HAP-1 (cell line): ENCODE results near the gene SAMD14.
A peak's percentile ranks its signal among the peaks of the same experiment; 100 is the strongest.

Experiments used
- DNase-seq, 2 experiments: peaks; one replicate each; pipeline ENCODE4 v3.0.0-alpha.2; 2016 to 2020; ENCODE audit warnings: low spot score in 2 of 2
- H3K27me3 ChIP-seq: fragments of 250-450 bp; sonication (Bioruptor Pico); 2 replicates; pipeline ENCODE4 v1.5.1; 2020; ENCODE audit warnings: low read depth, mild to moderate bottlenecking, moderate library complexity
- H3K36me3 ChIP-seq: fragments of 250-450 bp; sonication (Bioruptor Pico); replicated peaks from 2 replicates; pipeline ENCODE4 v1.5.1; 2020; ENCODE audit warnings: mild to moderate bottlenecking
- H3K4me1 ChIP-seq: fragments of 250-450 bp; sonication (Bioruptor Pico); 2 replicates; pipeline ENCODE4 v1.5.1; 2020; ENCODE audit warnings: mild to moderate bottlenecking
- H3K4me3 ChIP-seq: fragments of 250-450 bp; sonication (Bioruptor Pico); 2 replicates; pipeline ENCODE4 v1.5.1; 2020; ENCODE audit warnings: mild to moderate bottlenecking, moderate library complexity
- H3K9me3 ChIP-seq: fragments of 250-450 bp; sonication (Bioruptor Pico); 2 replicates; pipeline ENCODE4 v1.5.1; 2020; ENCODE audit warnings: mild to moderate bottlenecking, moderate library complexity
- in situ Hi-C: fragments of 300-500 bp; cut with MboI; formaldehyde crosslinking; loops from 3 replicates; pipeline ENCODE4 v1.14.3; 2020; ENCODE audit warnings: low sequenced_read_pairs, inconsistent platforms, mixed read lengths

SAMD14 gene

DNA sequence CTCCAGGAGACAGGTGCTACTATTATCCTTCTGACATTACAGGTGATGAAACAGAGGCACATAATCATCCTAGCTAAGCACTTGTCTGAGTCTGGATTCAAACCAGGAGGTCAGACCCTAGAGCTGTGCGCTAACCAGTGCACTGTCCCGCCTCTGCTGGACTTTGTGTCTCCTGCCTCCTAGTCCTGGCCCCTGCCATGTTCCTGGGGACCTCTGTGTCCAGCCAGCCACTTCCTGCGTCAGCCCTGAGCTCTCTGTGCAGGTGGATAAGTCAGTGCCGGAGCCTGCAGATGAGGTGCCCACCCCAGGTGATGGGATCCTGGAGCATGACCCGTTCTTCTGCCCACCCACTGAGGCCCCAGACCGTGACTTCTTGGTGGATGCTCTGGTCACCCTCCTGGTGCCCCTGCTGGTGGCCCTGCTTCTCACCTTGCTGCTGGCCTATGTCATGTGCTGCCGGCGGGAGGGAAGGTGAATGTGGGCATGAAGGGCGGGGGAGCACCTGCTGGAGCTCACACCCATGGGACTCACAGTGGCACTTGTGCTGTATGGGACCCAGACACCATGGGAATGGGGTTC is 40.0 kb upstream of the SAMD14 start:
- DNase-seq = no peak
- Histone ChIP-seq H3K36me3 (no peaks in the 10 kb centered on the region), H3K4me3 (no peak overlapping the region), H3K27me3 (no peaks in the 10 kb centered on the region), H3K4me1 (no peaks in the 10 kb centered on the region), H3K9me3 (no peaks in the 10 kb centered on the region)
- in situ Hi-C loops = no loop called here

- Histone ChIP-seq H3K27me3 (no peaks in the 10 kb centered on the region), H3K36me3 (no peaks in the 10 kb centered on the region), H3K9me3 (no peaks in the 10 kb centered on the region), H3K4me3 (no peak overlapping the region), H3K4me1 (no peaks in the 10 kb centered on the region)
- peak; percentile 37 to 77 for DNase-seq
- in situ Hi-C loops = no loop called here
These were observed 39.3 kb upstream of the SAMD14 start for GRCh38 chr17:50169121-50169764.

GRCh38 chr17:50168319-50168718 is 38.4 kb upstream of the SAMD14 start:
- Histone ChIP-seq H3K9me3 (no peaks in the 10 kb centered on the region), H3K36me3 (no peaks in the 10 kb centered on the region), H3K27me3 (no peaks in the 10 kb centered on the region), H3K4me1 (no peaks in the 10 kb centered on the region), H3K4me3 (no peak overlapping the region)
- no peak for DNase-seq
- in situ Hi-C loops = no loop called here

DNA sequence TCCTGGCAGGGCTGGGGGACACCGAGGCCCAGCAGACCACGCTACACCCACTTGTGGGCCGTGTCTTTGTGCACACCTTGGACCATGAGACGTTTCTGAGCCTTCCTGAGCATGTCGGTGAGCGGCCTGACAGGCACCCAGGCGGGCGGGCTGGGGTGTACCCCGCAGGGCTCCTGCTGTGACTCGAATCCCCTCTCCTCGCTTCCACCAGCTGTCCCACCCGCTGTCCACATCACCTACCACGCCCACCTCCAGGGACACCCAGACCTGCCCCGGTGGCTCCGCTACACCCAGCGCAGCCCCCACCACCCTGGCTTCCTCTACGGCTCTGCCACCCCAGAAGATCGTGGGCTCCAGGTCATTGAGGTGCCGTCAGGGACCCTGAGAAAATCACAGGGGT is 37.4 kb upstream of the SAMD14 start:
- no peak for DNase-seq
- Histone ChIP-seq H3K4me3 (no peak overlapping the region), H3K4me1 (no peaks in the 10 kb centered on the region), H3K36me3 (no peaks in the 10 kb centered on the region), H3K9me3 (no peaks in the 10 kb centered on the region), H3K27me3 (no peaks in the 10 kb centered on the region)
- in situ Hi-C loops = no loop called here

DNA sequence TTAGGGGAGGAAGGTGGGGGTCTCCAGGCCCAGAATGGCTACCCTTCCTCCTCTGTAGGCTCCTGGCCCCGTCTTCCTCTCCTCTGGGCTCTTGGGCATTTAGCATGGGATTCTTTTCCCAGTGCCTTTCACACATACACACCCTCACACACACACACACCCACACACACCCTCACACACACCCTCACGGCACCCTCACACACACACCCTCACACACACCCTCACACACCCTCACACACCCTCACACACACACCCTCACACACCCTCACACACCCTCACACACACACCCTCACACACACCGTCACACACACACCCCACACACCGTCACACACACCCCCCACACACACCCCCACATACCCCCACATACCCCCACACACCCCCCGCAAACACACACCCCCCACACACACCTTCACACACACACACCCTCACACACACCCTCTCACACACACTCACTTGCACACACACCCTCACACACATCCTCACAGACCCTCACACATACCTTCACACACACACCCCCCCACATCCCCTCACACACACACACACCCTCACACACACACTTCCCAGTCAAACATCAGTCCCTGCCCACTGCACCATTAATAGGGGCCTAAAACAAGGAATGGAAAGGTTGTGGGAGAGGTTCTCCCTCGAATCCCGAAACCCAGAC is 36.7 kb upstream of the SAMD14 start:
- in situ Hi-C loops = no loop called here
- DNase-seq = no peak
- no peaks in the 10 kb centered on the region for H3K9me3 ChIP-seq
- no peak overlapping the region for H3K4me3 ChIP-seq
- peaks cover 3% of the 10 kb centered on the region; the same call in 1 of the 2 replicates for H3K4me1 ChIP-seq
- no peaks in the 10 kb centered on the region for H3K27me3 ChIP-seq
- no peaks in the 10 kb centered on the region for H3K36me3 ChIP-seq

DNA sequence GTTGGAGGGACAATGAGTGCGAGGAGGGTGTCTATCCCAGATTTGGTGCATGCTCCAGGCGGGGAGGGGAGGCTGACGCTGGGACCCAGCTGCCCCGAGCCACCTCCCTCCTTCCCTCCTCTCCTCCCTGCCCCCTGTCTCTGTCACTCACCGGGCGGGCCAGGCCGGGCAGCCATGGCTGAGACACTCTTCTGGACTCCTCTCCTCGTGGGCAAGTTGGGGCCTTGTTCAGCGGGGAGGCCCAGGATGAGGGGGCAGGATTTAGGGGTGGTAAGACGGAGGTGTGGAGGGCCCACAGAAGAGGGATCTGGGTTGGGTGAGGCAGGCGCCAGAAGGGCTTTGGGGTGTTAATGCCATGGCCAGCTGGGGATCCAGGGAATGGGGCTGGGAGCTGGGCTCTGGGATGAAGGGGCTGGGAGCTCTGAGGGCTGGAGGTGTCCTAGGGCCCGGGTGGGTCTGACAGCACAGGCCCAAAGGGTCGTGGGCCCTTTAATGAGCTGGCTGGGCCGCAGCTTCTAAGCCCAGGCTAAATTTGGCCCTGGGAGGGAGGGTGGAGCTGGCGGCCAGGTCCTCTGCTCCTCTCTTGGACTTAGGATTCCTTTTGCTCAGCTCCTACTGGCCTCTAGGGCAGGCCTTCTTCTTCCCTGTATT is 36.0 kb upstream of the SAMD14 start, which contains the start of gene SGCA:
Gene SGCA, plus strand, starts transcription at position 139 of the 651 bp plus-strand sequence. Its CDS starts 36 bp downstream, at position 175.
- no peaks in the 10 kb centered on the region for H3K36me3 ChIP-seq
- H3K4me3 ChIP-seq = no peak within 1 kb of the TSS
- in situ Hi-C loops = no loop called here
- no peaks in the 10 kb centered on the region for H3K27me3 ChIP-seq
- DNase-seq = no peak
- peaks cover 6% of the 10 kb centered on the region; the same call in 1 of the 2 replicates for H3K4me1 ChIP-seq
- H3K9me3 ChIP-seq = no peaks in the 10 kb centered on the region

DNA sequence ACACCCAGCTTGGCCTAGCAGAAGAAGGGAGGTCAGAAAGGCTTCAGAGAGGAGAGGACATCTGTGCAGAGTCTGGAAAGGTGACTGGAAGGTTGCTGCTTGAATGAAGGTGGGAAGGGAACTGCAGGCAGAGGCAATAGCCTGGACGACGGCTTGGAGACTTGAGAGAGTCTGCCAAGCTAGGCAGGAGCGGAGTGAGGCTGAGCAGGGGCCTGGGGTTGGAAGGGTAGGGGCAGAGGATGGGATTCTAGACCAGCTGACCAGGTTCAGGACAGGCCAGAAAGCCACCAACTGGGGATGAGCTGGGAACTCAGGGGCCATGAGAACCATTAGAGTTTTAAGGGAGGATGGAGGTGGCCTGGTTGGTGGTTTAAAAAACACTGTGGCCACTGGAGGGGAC is 35.5 kb upstream of the SAMD14 start:
- no peaks in the 10 kb centered on the region for H3K36me3 ChIP-seq
- no peaks in the 10 kb centered on the region for H3K27me3 ChIP-seq
- no peaks in the 10 kb centered on the region for H3K9me3 ChIP-seq
- in situ Hi-C loops = no loop called here
- peaks cover 8% of the 10 kb centered on the region; the same call in 1 of the 2 replicates for H3K4me1 ChIP-seq
- no peak for DNase-seq
- H3K4me3 ChIP-seq = no peak overlapping the region

DNA sequence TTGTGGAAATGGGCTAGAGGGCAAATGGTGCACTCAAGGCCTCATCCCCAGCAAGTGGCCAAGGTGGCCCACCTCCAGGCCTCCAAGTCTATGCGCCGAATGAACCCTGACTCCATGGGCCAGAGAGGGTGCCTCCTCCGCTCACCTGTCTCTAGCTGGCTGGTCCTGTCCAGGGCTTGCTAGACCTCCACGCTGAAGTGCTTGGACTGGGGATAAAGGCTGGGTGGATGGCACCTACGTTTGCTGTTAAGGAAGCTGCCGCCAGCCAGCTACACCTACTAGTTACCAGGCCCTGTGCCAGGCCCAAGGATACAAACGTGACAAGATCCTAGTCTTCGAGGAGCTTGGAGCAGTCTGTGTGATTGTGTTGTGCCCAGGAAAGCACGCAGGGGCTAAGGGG is 35.1 kb upstream of the SAMD14 start:
- Histone ChIP-seq H3K4me3 (no peak overlapping the region), H3K4me1 (peaks cover 8% of the 10 kb centered on the region; the same call in 1 of the 2 replicates), H3K9me3 (no peaks in the 10 kb centered on the region), H3K36me3 (no peaks in the 10 kb centered on the region), H3K27me3 (no peaks in the 10 kb centered on the region)
- no peak for DNase-seq
- in situ Hi-C loops = no loop called here

DNA sequence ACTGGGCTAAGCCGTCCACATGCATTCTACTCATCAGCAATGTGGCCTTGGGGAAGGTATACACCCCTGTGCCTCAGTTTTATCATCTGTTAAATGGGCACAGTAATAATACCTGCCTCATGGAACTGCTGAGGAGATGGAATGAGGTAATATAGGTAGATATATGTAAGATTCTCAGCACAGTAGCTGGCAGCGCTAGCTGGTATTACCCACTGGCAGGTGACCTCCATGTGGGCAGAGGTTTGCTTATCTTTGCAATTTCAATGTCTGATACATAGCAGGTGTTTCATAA is 34.7 kb upstream of the SAMD14 start:
- Histone ChIP-seq H3K4me1 (peaks cover 8% of the 10 kb centered on the region; the same call in 1 of the 2 replicates), H3K36me3 (no peaks in the 10 kb centered on the region), H3K27me3 (no peaks in the 10 kb centered on the region), H3K9me3 (no peaks in the 10 kb centered on the region), H3K4me3 (no peak overlapping the region)
- no peak for DNase-seq
- in situ Hi-C loops = no loop called here

DNA sequence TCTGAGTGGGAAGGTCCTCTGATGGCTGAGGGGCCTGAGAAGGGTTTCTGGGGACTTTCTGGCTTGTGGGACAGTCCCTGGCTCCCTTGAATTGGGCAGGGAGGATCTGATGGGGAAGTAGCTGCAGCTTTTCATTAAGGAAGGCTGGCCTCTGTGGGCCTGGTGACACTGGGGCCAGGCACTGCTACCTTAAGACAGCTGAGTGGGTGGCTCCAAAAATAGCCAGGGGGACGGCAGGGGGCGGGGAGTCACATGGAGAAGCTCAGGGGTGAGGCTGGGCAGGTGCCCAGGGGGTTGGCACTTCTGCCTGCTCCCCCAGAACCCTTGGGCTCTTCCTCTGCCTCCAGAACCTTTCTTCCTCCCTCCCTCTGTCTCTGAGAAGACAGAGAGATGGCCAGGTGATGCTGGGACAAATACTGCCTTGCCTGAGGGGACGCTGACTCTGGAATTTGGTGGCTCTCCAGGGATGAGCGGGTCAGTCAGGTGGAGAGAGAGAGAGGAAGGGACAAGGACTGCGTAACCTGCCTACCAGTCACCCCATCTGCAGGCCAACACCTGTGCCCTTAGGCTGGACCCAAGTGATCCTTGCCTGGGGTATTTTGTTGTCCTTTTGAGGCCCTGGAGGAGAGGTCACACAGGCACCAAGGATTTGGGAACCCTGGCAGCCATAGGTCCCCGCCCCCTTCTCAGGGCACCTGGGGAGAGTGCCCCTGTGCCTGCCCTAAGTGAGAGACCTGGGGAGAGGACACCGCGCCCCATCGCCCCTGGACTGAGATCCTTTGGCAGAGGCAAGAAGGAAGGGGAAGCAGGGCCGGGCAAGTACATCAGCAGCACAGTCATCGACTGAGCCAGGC is 34.1 kb upstream of the SAMD14 start:
- in situ Hi-C loops = no loop called here
- H3K9me3 ChIP-seq = no peaks in the 10 kb centered on the region
- H3K4me3 ChIP-seq = no peak overlapping the region
- no peaks in the 10 kb centered on the region for H3K27me3 ChIP-seq
- H3K36me3 ChIP-seq = no peaks in the 10 kb centered on the region
- DNase-seq = no peak
- peaks cover 8% of the 10 kb centered on the region; the same call in 1 of the 2 replicates for H3K4me1 ChIP-seq

- Histone ChIP-seq H3K36me3 (no peaks in the 10 kb centered on the region), H3K4me3 (no peak overlapping the region), H3K4me1 (peaks cover 8% of the 10 kb centered on the region; the same call in 1 of the 2 replicates), H3K9me3 (no peaks in the 10 kb centered on the region), H3K27me3 (no peaks in the 10 kb centered on the region)
- DNase-seq = no peak
- in situ Hi-C loops = no loop called here
These were observed 32.7 kb upstream of the SAMD14 start for GRCh38 chr17:50162466-50163254.

DNA sequence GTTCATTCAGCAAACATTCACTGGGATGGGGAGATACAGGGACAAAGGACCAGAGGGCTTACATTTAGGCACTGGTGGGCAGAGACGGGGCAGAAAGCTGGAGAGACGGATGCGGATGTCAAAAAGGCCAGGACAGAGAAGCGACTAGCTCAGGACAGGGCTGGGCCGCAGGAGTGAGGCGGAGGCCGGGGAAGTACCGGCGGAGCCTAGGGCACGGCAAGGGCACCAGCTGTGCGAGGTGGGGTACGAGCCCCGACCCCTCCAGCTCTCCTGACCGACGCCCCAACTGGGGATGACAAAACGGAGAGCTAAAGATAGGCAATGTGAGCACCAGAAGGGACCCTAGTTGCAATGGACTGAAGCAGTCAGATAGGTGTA is 31.9 kb upstream of the SAMD14 start:
- Histone ChIP-seq H3K36me3 (no peaks in the 10 kb centered on the region), H3K4me3 (no peak overlapping the region), H3K27me3 (no peaks in the 10 kb centered on the region), H3K9me3 (no peaks in the 10 kb centered on the region), H3K4me1 (peaks cover 8% of the 10 kb centered on the region; the same call in 1 of the 2 replicates)
- in situ Hi-C loops = no loop called here
- no peak for DNase-seq
